Medulla oblongata (tissue), 1 donor: Measurements from ENCODE around the gene JSRP1.
A peak's percentile ranks its signal among the peaks of the same experiment; 100 is the strongest.

Experiments
- DNase-seq: peaks from one replicate; pipeline ENCODE4 v3.0.0-alpha.2; 2015; ENCODE audit errors: extremely low spot score

Gene JSRP1

DNA sequence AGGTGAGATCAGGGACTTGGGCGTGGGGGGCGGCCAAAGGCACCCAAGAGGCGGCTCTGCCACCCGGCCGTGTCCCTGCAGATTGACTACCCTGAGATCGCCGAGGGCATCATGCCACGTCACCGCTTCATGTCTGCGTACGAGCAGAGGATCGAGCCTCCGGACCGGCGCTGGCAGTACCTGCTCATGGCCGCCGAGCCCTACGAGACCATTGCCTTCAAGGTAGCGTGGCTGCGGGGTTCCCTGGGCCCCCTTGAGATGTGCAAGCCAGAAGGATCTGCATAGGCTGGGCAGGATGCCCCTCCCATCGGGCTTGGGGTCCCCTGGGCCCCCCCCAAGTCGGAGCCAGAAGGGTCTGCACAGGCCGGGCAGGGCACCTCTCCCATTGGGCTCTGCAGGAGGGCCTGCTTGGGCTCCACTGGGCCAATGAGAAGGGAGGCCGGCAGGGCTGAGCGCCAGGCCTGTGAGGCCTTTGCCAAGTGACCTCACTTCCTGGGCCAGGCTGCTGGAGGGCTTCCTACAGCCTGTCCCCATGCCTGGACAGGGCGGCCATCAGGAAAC, 9.3 kb downstream of the JSRP1 start:
- DNase-seq = peak; percentile 56

DNA sequence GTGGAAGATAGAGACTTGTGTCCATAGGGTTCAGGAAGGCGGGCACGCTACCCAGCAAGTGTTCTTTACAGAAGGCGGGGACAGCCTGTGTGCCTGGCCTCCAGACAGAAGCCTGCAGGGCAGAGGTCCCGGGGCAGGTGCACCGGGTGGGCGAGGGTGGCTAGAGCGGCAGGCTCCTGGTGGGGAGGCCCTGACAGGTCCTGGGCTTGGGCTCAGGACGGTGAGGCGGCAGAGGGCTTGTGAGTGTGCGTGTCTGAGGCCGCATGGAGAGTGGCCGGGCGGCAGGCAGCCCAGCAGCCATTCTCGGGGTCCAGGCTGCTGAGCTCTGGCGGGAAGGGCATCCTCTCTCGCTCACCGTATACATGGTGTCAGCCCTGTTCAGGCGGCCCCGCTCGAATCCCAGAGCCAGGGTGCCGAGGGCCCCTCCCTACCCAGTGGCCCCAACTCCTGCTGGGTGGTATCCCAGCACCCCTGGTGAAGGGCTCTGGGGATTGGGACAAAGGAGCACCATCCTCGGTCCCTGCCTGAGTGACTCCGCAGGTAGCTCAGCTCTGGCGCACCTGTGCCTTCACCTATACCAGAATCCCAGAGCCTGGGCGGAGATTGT, 10.1 kb downstream of the JSRP1 start:
- DNase-seq = no peak

DNA sequence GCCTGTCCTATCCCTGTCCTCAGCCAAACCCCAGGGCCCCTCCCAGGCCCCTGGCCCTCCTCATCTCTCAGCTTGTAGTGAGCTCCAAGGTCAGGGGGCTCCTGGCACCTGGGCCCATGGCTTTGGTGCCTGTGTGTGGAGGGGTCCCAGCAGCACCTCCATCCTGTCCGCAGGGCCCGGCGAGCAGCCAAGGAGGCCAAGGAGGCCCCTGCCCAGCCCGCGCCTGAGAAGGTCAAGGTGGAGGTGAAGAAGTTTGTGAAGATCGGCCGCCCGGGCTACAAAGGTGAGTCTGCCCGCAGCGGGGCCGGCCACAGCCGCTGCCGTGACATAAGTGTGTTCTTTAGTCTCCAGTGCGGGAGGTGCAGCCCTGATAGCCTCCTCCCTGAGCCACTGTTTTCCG, 10.9 kb downstream of the JSRP1 start:
- no peak for DNase-seq

DNA sequence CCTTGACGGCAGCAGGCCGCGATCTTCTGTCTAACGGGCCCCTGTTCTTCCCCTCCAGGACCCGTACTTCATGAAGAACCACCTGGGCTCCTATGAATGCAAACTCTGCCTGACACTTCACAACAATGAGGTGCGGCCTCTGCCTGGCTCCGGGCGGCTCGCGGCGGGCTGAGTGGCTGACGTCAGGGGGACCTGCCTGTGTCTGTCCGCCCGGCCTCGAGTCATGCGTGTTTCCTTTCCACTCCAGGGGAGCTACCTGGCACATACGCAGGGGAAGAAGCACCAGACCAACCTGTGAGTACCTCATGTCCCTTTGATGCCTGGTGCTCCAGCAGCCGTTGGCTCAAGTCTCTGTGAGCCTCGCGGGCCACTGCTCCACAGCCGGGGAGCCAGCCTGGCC, 11.7 kb downstream of the JSRP1 start:
- DNase-seq = no peak

DNA sequence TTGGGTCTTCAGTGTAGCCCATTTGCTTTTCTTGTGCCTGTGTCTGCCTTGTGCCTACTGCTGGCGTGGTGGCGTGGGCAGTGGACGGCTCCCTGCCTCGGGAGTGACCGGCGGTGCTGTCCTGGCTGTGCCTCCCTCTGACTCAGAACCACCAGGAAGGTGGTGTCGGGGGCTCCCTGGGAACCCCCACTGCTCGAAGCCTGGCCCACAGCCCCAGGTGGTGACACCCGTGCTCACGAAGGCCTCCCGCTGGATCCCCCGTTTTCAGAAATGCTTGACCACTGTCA, 12.1 kb downstream of the JSRP1 start:
- no peak for DNase-seq

DNA sequence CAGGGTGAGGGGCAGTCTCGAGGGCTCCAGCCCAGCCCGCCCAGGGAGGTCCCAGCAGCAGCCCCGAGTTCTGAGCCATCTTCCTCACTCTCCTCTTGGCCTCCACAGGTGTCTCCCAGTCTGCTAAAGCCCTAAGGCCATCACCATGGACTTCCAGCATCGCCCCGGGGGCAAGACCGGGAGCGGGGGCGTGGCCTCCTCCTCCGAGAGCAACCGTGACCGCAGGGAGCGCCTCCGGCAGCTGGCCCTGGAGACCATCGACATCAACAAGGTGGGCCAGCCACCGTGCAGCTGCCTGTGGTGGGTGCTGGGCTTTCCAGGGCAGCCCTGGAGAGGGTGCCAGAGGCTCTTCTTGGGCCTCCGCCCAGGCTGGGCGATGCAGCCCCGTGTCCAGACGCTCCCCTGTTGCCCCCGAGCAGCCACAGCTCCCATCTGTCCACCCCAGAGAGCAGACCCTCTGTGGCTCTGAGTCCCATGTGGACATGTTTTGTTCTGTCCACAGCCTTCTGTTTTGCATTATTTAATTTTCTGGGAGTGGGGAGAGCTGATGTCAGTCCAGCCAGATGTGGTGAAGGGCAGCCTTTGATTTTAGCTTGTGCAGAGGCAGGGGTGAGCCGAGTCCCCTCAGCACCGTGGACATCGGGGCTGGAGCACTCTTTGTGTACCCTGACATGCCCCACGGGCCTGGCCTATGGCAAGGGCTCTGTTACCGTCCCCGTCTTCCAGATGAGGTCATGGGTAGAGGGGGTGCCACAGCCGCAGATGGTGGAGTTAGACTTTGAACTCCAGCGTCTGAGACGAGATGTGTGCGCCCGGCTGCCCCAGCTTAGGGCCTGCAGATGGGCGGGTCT, 12.7 kb downstream of the JSRP1 start:
- no peak for DNase-seq

DNA sequence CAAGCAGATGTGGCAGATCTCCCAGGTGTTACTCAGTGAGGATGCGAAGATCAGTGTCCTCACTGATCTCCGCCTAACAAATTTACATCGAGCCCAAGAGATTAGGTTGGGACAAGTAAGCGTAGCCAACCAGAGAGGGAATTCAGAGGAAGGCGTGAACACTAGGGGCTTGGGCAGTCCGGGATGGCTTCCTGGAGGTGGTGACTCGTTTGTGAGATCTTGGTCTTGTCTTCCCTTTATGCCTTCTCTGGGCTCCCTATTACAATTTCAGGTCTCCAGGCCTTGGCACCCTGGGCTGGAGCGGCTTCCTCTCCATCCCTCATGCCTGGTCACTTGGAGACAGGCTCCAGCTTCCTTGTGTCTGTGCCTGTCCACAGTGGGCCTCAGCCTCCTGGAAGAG, 13.4 kb downstream of the JSRP1 start:
- no peak for DNase-seq

DNA sequence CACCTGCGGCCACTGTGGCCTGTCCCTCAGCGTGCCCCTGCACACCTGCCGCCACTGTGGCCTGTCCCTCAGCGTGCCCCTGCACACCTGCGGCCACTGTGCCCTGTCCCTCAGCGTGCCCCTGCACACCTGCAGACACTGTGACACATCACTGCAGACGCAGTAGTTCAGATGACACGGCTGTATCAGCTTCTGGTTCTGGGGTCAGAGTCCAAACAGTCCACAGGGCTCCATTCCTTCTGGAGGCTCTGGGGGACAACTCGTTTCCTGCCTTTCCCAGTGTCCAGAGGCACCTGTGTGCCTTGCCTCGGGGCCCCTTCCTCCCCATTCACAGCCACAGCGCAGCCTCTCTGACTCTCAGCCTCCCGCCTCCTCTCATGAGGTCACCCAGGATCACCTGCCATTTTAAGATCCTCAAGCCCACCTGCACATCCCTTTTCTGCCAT, 14.1 kb downstream of the JSRP1 start:
- no peak for DNase-seq

DNA sequence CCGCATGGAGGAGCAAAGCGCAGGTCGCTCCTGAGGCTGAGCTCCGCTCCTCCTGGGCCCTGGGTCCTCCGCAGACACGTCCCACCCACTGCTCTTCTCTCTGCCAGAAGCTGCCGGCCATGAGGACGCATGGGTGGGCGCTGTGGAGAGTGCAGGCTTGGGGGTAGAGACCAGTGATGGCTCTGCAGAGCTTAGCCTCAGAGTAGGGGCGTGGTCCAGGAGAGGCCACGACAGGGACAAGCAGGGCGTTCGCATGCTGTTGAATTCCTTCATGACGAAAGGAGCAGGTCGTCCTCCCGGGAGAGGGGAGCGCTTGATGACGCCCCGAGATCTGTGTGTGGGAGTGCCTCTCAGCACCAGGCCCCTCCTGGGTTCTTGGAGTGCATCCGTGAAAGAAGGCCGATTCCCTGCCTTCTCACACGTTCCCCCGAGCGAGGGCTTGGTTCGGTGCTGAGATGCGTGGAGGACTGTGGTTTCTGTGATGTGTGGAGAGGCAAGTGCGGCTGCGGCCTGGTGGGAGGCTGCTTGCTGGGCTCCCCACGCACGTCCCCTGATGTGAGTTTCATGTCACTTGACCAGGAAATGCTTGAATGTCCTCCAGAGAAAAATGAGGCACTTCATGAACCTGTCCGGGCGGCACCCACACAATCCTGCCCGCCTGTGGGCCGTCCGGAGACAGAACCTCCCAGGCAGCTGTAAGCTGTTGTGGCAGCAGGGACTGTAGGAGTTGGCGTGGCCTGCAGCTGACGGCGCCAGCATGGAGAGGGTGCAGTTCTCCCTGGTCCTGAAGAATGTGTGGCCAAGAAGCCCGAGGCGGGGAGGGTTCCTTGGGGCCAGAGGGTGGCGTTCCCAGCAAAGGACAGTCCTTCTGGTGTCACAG, 15.1 kb downstream of the JSRP1 start:
- peak; percentile 23 for DNase-seq

DNA sequence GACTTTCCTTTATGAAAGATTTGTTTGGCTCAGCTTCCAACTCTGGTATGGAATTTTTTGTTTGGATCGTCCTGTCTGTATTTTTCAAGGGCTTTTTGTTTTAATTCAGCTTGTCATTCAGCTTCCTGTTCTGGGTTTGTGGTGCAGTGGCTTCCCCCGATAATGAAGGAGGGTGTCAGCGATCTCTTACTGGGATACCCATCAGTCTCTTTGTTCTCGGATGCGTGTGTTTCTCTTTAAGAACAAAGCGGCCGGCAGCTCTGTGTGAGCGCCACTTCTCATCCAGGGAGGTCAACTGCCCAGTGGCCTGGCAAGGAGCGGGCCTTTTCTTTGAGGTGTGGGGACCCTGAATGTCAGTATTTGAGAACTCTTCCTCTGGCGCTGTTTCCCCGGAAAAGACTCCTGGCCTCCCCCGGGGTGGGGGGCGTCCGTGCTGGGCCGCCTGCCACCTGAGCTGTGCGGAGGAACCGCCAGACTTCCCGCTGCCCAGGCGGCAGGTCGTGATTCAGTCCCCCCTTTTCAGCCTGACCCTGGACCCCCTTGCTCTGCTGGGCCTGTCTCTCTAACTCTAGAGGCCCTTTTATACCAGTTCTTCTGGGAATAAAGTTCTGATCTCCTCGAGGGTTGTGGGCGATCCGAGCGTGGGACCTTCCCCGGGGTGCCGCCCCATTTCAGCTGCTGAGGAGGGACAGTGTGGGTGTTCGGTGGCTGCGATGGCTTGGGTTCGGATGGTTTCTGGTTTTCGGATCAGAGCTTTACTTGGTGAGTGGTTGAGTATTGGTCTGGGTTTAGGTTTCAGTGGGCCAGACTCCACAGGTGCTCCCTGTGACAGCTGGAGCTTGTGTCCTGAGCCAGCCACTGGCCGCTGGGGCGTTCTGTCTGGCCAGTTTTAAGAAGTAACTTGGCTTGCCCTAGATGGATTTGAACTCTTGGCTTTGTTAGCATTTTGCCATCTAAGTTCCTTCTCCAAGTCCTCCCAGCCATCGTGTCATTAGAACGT, 16.1 kb downstream of the JSRP1 start:
- peak; percentile 41 for DNase-seq

DNA sequence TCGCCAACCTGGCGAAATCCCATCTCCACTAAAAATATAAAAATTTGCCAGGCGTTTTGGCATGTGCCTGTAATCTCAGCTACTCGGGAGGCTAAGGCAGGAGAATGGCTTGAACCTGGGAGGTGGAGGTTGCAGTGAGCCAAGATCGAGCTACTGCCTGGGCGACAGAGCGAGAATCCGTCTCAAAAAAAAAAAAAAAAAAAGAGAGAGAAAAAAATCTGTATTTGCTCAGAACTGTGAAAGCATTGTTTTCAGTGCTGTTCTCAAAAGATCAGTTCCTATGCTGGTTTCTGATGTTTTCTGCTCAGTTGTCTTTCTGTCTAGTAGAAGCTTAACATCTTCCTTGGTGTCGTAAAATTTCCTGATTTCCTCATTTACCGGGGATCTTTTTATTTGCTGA, 17.0 kb downstream of the JSRP1 start:
- DNase-seq = no peak

DNA sequence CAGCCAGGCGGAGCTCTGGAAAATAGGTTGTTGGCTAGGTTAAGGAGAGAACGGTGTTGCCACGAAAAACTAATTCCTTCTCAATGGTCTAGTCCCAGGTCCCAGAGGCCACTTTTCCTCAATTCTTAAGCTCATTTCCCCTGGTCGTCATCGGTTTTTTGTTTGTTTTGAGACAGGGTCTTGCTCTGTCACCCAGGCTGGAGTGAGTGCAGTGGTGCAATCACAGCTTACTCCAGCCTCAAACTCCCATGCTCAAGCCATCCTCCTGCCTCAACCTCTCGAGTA, 18.4 kb downstream of the JSRP1 start:
- DNase-seq = no peak

DNA sequence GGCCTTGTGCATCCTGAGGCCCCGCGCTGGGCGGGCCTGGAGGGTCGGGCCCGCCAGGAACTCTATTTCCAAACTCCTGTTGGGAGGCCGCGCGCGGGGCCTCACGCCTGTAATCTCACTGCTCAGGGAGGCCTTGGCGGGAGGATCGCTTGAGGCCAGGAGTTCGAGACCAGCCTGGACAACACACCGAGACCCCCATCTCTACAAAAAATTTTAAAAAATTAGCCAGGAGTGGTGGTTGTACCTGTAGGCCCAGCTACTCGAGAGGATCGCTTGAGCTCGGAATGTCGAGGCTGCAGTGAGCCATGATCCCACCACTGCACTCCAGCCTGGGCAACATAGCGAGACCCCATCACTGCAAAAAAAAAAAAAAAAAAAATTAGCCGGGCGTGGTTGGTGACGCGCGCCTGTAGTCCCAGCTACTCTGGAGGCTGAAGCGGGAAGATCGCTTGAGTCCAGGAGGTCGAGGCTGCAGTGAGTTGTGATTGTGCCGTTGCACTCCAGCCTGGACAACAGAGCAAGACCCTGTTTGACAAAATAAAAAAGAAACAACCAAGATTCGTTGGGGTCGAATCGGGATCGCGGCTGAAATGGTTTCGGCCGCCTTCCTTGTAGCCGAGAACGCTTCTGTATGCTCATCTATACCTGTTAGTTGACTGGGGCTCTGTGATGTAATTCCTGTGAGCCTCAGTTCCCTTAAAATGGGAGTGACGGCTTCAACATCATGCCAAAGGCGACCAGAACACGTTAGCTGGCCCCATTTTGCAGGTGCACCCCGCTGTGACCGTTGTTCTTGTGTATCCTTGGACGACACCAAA, 19.0 kb downstream of the JSRP1 start:
- no peak for DNase-seq

DNA sequence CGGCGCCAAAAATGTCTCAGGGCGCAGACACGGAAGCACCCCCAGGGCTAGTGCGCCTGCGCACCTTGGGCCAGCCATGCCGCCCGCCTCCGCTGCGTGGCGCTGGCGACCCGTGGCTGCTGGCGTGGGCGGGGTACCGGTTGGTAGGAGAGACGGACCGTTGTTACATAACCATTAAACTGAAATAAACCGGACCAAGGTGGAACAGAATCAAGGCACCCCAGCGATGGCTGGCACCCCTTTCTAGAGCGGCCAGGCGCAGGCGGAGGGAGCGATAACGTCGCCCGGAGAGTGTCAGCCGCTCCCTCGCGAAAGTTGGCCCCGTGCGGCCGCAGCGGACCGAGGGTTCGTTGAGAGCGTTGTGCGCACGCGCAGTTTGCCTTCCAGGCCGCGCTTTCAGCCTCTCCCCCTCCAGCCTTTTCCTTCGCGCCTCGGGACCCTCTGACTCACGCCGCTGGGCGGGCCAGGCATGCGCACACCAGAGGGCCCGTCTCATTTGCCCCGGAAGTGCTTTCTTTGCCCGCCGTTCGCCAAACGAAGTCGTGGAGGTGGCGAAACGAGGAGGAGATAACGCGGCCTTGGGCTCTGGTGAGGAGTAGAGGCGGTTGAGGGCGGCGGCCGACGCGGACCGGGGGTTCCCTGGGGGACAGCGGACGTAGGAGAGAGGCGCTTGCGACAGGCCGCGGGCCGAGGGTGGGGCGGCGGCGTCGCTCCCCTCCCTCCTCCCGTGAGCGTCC, 19.7 kb downstream of the JSRP1 start, which contains the start of the genes PLEKHJ1 and SF3A2:
TSS of gene PLEKHJ1 (minus strand) at position 16 of the 737 bp plus-strand sequence. CDS start 81 bp downstream, outside the sequence.
TSS of gene SF3A2 (plus strand) at position 511 of the 737 bp plus-strand sequence. CDS start 6,595 bp downstream, outside the sequence.
- peak; percentile 97 for DNase-seq

DNA sequence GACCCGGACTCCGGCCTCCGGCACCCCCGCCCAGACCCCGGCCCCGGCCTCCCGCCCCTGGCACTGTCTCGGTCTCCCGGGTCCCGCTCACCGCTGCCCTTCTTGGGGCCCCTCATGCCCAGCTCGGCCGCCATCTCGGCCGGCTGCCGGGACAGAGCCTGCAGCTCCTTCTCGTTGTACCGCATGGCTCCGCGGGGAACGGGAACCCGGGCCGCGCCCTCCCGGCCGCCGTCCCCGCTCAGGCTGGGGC, 20.2 kb downstream of the JSRP1 start:
- DNase-seq = no peak

DNA sequence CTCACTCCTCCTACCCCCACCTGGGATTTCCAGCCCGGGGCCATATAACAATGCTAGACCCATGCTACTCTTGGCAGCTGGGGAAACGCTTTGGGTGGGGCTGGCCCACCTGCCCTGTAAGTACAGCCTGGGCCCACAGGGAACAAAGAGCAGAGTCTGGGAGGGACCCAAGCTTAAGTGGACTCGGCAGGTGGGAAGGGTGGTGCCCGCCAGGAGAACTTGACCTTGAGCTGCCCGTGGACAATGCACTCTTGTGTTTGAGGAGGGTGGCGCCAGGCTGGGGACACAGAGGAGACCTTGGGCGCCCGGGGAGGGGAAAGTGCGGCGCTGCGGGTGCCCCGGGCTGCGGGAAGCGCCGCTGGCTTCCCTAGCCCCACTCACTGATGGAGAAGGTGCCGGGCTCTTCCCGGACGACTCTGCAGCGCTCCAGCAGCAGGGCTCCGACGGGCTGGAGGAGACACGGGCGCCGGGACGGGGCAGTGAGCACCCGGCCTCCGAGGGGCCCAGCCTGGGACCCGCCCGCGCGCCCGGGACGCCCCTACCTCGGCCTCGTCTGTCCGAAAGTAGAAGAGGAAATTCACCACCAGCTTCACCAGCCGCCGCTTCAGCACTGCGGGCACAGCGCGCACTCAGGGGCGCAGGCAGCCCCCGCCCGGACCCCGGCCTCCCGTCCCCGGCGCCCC, 20.7 kb downstream of the JSRP1 start:
- DNase-seq = no peak

DNA sequence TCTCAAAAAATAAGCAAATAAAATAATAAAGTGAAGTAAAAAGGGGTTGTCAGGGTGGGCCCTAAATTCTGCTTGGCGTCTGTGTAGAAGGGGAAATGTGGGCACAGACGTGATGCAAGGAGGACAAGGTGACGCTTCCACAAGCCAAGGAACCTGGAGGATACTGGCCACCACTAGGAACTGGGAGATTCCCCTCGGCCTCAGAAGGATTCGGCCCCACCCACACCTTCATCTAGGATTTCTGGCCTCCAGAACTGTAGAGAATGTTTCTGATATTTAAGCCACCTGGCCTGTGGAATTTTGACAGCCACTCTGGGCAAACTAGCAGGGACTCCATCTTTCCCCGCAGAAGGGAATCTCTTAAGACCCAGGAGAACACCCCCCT, 21.2 kb downstream of the JSRP1 start:
- no peak for DNase-seq

DNA sequence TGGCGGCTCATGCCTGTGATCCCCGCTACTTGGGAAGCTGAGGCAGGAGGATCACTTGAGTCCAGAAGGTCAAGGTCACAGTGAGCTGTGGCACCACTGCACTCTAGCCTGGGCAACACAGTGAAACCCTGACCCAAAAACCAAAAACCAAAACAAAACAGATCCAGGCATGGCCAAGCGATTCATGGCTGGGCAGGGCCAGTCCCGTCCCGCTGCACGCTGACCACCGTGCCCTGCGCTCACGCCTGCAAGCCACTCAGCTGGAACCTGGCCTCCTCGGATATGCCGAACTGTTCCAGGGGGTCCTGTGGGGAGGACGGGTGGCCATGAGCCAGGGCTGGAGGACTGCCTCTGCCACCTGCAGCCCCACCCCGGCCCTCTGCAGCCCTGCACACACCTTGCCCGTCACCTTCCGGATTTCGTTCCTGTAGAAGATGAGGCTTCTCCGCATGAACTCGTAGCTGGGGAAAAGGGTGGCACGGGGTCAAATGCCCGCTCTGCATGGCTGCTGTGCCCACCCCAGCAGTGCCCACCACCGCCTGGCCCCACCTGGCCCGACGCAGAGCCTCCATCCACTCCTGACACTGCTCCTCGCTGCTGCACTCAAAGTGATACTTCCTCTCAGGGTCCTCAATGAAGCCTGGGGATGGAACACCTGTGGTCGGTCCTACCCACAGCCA, 22.5 kb downstream of the JSRP1 start:
- DNase-seq = no peak
